Renal pelvis (tissue), 4 donors: ENCODE measurements around the gene SPECC1. TPM values are rescaled to one million over a fixed set of nuclear protein-coding genes. Genes with fewer than 3 reads are reported as not detected.
"Not testable (repeated sequence)": the region's sequence is repeated elsewhere in the genome, so short reads cannot be mapped to it uniquely, and the experiment has no call there.

Experiments
- DNase-seq: peaks from one replicate; pipeline ENCODE4 v3.0.0-alpha.2; 2013
- polyA plus RNA-seq, 3 donors: library from polyadenylated mRNA; unstranded; fragments of 120-200 nt; gene quantifications; one replicate each; pipeline ENCODE4 v1.2.1, GENCODE V29; 2013; ENCODE audit not compliant: insufficient read length in 3 of 3

SPECC1 gene
- polyA plus RNA-seq, 3 donors = 12.0 to 14.1 (median 13.1) TPM

- DNase-seq = no peak
Observed at GRCh38 chr17:20068445-20068844, 59.3 kb downstream of the SPECC1 start.

GRCh38 chr17:20071824-20072691 lies 62.9 kb downstream of the SPECC1 start:
- no peak for DNase-seq

- no peak for DNase-seq
Observed at GRCh38 chr17:20072692-20072992, 63.5 kb downstream of the SPECC1 start.

GRCh38 chr17:20073055-20073979 lies 64.2 kb downstream of the SPECC1 start:
- DNase-seq = no peak

GRCh38 chr17:20074001-20074400 lies 64.8 kb downstream of the SPECC1 start:
- DNase-seq = no peak

- no peak for DNase-seq
Observed at GRCh38 chr17:20074489-20074888, 65.3 kb downstream of the SPECC1 start.

- DNase-seq = not testable (repeated sequence)
Observed at GRCh38 chr17:20076137-20076536, 67.0 kb downstream of the SPECC1 start.

GRCh38 chr17:20077978-20078685 lies 69.0 kb downstream of the SPECC1 start:
- DNase-seq = no peak

GRCh38 chr17:20080513-20080912 lies 71.4 kb downstream of the SPECC1 start:
- no peak for DNase-seq

GRCh38 chr17:20083156-20083859 lies 74.1 kb downstream of the SPECC1 start:
- no peak for DNase-seq

GRCh38 chr17:20084621-20085282 lies 75.6 kb downstream of the SPECC1 start:
- no peak for DNase-seq

GRCh38 chr17:20085283-20085845 lies 76.2 kb downstream of the SPECC1 start:
- no peak for DNase-seq

- no peak for DNase-seq
Observed at GRCh38 chr17:20086416-20087076, 77.4 kb downstream of the SPECC1 start.

- no peak for DNase-seq
Observed at GRCh38 chr17:20087538-20088250, 78.5 kb downstream of the SPECC1 start.

GRCh38 chr17:20089756-20090547 lies 80.8 kb downstream of the SPECC1 start:
- no peak for DNase-seq

GRCh38 chr17:20091174-20092029 lies 82.2 kb downstream of the SPECC1 start:
- DNase-seq = peak; percentile 58

GRCh38 chr17:20092261-20092867 lies 83.2 kb downstream of the SPECC1 start:
- DNase-seq = no peak
